Measurements from ENCODE around the gene CBLN1.

DNA sequence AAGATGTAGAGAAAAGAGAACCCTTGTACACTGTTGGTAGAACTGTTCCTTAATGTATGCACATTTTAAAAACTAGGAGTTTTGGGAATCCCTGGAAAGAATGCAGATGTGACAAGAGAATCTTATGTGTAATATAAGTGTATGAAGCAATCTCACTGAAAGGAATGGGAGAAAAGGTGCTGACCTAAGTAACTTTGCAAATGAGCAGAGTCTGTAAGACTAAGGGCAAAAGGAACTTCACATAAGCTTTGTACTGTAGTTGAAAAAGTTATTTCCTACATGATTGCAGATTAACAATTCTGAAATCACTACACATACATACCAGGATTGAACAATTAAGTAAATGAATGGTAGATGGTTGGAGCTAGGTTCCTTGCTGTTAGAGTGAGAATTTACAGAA is 22.3 kb downstream of the CBLN1 start:
- TF ChIP-seq, protein P1, sequence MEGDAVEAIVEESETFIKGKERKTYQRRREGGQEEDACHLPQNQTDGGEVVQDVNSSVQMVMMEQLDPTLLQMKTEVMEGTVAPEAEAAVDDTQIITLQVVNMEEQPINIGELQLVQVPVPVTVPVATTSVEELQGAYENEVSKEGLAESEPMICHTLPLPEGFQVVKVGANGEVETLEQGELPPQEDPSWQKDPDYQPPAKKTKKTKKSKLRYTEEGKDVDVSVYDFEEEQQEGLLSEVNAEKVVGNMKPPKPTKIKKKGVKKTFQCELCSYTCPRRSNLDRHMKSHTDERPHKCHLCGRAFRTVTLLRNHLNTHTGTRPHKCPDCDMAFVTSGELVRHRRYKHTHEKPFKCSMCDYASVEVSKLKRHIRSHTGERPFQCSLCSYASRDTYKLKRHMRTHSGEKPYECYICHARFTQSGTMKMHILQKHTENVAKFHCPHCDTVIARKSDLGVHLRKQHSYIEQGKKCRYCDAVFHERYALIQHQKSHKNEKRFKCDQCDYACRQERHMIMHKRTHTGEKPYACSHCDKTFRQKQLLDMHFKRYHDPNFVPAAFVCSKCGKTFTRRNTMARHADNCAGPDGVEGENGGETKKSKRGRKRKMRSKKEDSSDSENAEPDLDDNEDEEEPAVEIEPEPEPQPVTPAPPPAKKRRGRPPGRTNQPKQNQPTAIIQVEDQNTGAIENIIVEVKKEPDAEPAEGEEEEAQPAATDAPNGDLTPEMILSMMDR (IDR thresholded peaks at IDR 0.05; ENCODE audit: poor library complexity, severe bottlenecking) = no peak
- no peak for TF ChIP-seq TAF1 (IDR thresholded peaks at IDR 0.05; ENCODE audit: low read depth)
- TF ChIP-seq SMC3 (conservative IDR thresholded peaks at IDR 0.05; ENCODE audit: poor library complexity) = no peak
- no peak for TF ChIP-seq EP300 (conservative IDR thresholded peaks at IDR 0.05; ENCODE audit: poor library complexity, severe bottlenecking)
- TF ChIP-seq EZH2 (IDR thresholded peaks at IDR 0.05; ENCODE audit: borderline replicate concordance, insufficient read depth, low read length, poor library complexity, severe bottlenecking) = no peak
- no peak for TF ChIP-seq POLR2AphosphoS5 (IDR thresholded peaks at IDR 0.05)
- TF ChIP-seq MXI1 (conservative IDR thresholded peaks at IDR 0.05; ENCODE audit: poor library complexity, severe bottlenecking) = no peak

All from neural cell (in vitro differentiated cells).